ENCODE data around the gene SNTG2.

SNTG2 gene

DNA sequence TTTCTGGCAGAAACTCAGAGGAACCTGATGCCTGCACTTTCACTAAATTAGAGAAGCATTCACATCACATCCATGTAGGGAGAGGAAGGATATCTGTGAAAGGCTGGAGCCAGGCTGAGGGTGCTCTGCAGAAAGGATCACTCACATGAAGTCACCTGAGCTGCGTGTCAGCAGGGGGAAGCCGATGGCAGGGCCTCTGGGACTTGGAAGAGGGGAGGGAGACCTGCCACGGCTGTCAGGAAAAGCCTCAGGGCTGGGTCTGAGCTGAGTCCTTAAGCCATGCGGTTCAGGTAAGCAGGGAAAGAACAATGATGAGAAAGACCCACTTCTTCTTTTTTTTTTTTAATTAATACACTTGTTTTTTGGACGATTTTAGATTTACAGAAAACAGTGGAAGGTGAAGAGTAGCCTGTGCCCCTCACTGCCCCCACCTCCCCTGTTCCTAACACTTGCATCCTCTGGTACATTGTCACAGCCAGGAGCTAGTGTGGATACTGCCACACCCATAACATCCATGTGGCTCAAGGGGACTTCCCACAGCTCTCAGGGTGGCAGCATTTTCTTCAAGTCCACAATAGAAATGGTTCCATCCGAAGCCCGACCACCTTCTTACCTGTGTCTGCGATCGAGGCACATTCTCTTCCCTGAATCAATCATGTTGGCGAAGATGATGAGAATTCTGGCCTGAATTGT is 306.1 kb downstream of the SNTG2 start:
- TF ChIP-seq, protein P1, sequence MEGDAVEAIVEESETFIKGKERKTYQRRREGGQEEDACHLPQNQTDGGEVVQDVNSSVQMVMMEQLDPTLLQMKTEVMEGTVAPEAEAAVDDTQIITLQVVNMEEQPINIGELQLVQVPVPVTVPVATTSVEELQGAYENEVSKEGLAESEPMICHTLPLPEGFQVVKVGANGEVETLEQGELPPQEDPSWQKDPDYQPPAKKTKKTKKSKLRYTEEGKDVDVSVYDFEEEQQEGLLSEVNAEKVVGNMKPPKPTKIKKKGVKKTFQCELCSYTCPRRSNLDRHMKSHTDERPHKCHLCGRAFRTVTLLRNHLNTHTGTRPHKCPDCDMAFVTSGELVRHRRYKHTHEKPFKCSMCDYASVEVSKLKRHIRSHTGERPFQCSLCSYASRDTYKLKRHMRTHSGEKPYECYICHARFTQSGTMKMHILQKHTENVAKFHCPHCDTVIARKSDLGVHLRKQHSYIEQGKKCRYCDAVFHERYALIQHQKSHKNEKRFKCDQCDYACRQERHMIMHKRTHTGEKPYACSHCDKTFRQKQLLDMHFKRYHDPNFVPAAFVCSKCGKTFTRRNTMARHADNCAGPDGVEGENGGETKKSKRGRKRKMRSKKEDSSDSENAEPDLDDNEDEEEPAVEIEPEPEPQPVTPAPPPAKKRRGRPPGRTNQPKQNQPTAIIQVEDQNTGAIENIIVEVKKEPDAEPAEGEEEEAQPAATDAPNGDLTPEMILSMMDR (IDR thresholded peaks at IDR 0.05; ENCODE audit: insufficient read depth, low read depth, low read length, missing control alignments): no peak
- H3K4me3 ChIP-seq (ENCODE audit: low read depth, low read length): no peak overlapping the region
- DNase-seq (ENCODE audit: low read depth): no peak

DNA sequence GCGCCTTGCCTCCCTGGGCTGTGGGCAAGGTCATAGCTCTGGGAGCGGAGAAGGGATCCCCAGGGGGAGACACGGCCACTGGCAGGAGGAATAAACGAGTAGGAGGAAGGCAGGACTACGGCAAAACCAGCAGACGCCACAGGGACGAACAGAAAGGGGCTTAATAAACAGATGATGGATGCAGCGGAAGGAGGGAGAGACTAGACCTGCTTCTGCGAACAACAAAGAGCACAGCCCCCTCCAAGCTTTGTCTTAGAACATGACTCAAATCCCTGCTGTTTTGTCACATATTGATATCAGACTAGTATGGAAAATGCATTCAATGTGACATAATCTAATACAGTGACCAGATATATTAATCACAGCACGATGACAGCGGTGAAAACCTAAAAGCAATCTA is 306.7 kb downstream of the SNTG2 start:
- no peak for DNase-seq (ENCODE audit: low read depth)
- TF ChIP-seq, protein P1 (IDR thresholded peaks at IDR 0.05; ENCODE audit: insufficient read depth, low read depth, low read length, missing control alignments): no peak
- no peak overlapping the region for H3K4me3 ChIP-seq (ENCODE audit: low read depth, low read length)

DNA sequence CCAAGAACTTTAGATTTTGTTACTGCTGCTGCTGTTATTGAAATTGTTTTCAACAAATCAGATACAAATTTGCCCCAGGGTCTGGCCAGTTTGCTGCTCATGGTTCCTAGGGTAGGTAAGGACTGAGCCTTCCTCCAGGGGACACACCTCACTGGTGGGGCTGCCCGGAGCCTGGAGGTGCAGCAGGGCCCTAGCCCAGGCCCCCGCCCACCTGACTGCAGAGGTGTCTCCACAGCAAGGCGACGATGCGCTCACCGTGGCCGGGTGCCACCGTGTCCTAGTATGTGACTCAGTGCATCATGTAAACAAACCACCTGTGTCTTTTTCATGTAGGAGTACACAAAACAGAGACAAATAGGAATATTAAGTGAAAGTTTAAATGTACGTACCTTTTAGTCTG is 309.1 kb downstream of the SNTG2 start:
- H3K4me3 ChIP-seq (ENCODE audit: low read depth, low read length): no peak overlapping the region
- TF ChIP-seq, protein P1 (IDR thresholded peaks at IDR 0.05; ENCODE audit: insufficient read depth, low read depth, low read length, missing control alignments): no peak

DNA sequence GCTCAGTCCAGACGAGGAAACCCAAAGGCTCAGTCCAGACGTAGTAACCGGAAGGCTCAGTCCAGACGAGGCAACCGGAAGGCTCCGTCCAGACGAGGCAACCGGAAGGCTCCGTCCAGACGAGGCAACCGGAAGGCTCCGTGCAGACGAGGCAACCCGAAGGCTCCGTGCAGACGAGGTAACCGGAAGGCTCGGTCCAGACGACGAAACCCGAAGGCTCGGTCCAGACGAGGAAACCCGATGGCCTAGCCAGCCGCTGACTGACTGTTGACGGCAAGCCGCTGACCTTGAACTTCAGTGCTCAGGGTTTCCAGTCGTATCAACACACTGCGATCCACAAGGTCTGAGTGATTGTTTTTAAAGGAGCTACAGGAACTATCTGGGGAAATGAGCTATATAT is 312.0 kb downstream of the SNTG2 start:
- TF ChIP-seq, protein P1 (IDR thresholded peaks at IDR 0.05; ENCODE audit: insufficient read depth, low read depth, low read length, missing control alignments): no peak
- no peak for DNase-seq (ENCODE audit: low read depth)
- H3K4me3 ChIP-seq (ENCODE audit: low read depth, low read length): no peak overlapping the region

More for the DNA sequence above, 309.1 kb downstream of the SNTG2 start:
- DNase-seq (ENCODE audit: low read depth): no peak

DNA sequence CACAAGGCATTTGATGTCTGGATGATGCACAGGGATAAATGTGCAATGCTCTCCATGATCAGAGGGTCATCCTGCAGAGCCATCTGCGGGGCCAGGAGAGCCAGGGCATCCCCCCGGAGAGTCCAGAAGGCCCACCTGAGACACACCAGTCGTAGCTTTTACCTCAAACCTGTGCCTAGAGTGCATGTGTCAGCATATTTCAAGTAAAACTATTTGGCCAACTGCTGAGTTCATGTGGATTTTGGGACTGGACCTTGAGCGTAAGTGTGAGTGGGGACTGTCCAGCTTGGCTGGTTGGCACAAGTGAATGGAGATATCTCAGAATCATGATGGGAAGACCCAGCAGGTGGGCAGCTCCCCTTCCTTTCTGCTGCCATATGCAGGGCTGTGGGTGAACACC is 314.8 kb downstream of the SNTG2 start:
- H3K4me3 ChIP-seq (ENCODE audit: low read depth, low read length): no peak overlapping the region
- TF ChIP-seq, protein P1 (IDR thresholded peaks at IDR 0.05; ENCODE audit: insufficient read depth, low read depth, low read length, missing control alignments): no peak
- DNase-seq (ENCODE audit: low read depth): no peak

DNA sequence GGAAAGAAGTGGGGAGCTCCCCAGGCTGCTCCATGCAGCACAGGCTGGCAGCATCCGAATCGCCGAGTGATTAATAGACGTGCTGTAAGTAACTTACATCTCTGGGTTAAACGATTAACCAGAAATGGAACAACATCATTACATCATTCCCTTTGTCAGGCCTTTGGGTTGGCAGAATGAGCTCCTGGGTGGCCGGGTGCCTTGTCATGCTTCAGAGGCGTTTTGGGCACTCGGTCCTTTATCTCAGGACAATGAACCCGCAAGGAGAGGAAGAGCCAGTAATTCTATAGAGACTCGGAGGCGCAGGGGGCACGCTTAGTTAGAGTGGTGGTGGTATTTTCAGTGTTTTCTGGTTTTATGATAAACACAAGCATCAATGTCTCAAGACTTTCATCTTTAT is 315.7 kb downstream of the SNTG2 start:
- DNase-seq (ENCODE audit: low read depth): no peak
- no peak overlapping the region for H3K4me3 ChIP-seq (ENCODE audit: low read depth, low read length)
- TF ChIP-seq, protein P1 (IDR thresholded peaks at IDR 0.05; ENCODE audit: insufficient read depth, low read depth, low read length, missing control alignments): no peak

DNA sequence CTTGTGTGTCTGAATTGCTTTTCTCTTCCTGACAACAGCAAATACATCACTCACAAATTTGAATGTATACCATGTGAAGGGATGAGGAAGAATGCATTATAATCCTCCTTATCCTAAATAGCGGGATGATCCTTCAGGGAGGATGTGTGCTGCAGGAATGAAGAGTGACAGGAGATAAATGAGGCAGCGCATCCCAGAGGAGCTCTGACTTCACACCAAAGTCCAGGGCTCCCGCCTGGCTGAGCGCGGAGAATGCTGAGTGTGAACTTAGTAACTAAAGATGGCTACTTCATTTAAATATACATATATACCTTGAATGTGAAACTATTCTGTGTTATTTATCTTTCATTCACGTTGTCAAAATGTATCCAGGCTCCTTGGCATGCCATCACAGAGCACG is 317.4 kb downstream of the SNTG2 start:
- no peak for DNase-seq (ENCODE audit: low read depth)
- TF ChIP-seq, protein P1 (IDR thresholded peaks at IDR 0.05; ENCODE audit: insufficient read depth, low read depth, low read length, missing control alignments): no peak
- no peak overlapping the region for H3K4me3 ChIP-seq (ENCODE audit: low read depth, low read length)

All from GM12865 (cell line).